HCT116 (cell line): ENCODE measurements around the gene DCAF15. TPM values are rescaled to one million over a fixed set of nuclear protein-coding genes. Genes with fewer than 3 reads are reported as not detected.
A peak's percentile ranks its signal among the peaks of the same experiment; 100 is the strongest.

Experiments used
- ATAC-seq: fragments of 200-7000 bp; cut with Tn5 transposase; 2 replicates; pipeline ENCODE4 v1.9.1; 2020; ENCODE audit warnings: mild to moderate bottlenecking, moderate library complexity
- BruUV-seq: library from RNA; stranded (reverse); fragments of 400-500 nt; replicated peaks from 2 replicates; lab custom pipeline; 2021; lab: Mats Ljungman, UMichigan
- CTCF ChIA-PET: fragments of 300-600 bp; sonication (Branson Sonifier 250); formaldehyde crosslinking; loops from one replicate; lab custom pipeline; 2021; ENCODE audit warnings: antibody characterized with exemption; lab: Charles Lee
- POLR2A ChIA-PET: fragments of 300-600, 350-600 bp; sonication (Branson Sonifier 250); formaldehyde crosslinking; loops from one replicate; lab custom pipeline; 2021; ENCODE audit warnings: antibody characterized with exemption; lab: Charles Lee
- RAD21 ChIA-PET, 2 experiments: fragments of 300-600 bp; sonication (Branson Sonifier 250); formaldehyde crosslinking; loops; one replicate each; lab custom pipeline; 2023; ENCODE audit warnings: low total read pairs in 2 of 2; ENCODE audit not compliant: uncharacterized antibody in 2 of 2, unreplicated experiment in 2 of 2, low non-redundant PET in 1 of 2; lab: Charles Lee
- DNase-seq: peaks from one replicate; pipeline ENCODE4 v3.0.0-alpha.2; 2010; ENCODE audit warnings: low read depth, low spot score
- H2AFZ ChIP-seq: fragments of 200-600 bp; shearing (Covaris generic), sonication (generic); 2 replicates; pipeline ENCODE4 v1.6.1; 2017; ENCODE audit warnings: low read depth, mixed run types, mixed read lengths, antibody characterized with exemption, low read length; ENCODE audit not compliant: poor library complexity, severe bottlenecking
- H3K27ac ChIP-seq: 2 replicates; pipeline ENCODE4 v1.5.1; 2012; ENCODE audit warnings: low read depth, low read length
- H3K27me3 ChIP-seq: fragments of 200-600 bp; sonication (generic); 2 replicates; pipeline ENCODE4 v1.6.1; 2016; ENCODE audit warnings: mixed run types, low read length, mixed read lengths; ENCODE audit not compliant: insufficient read depth
- H3K36me3 ChIP-seq, 2 experiments: fragments of 200-500 bp in 1 of 2; fragments of 200-600 bp in 1 of 2; sonication (Bioruptor generic) in 1 of 2; sonication (generic) in 1 of 2; 2 replicates each; pipeline versions ENCODE4 v1.5.1 to v1.6.1; 2014 to 2016; ENCODE audit warnings: low read length in 2 of 2, inconsistent platforms in 1 of 2, mixed read lengths in 1 of 2, mixed run types in 1 of 2; ENCODE audit not compliant: insufficient read depth in 2 of 2, control insufficient read depth in 1 of 2
- H3K4me1 ChIP-seq, 2 experiments: fragments of 200-600 bp in 1 of 2; sonication (generic) in 1 of 2; 2 replicates each; pipeline versions ENCODE4 v1.5.1 to v1.6.1; 2012 to 2017; ENCODE audit warnings: low read length in 2 of 2, inconsistent platforms in 1 of 2, mild to moderate bottlenecking in 1 of 2, mixed read lengths in 1 of 2, mixed run types in 1 of 2, moderate library complexity in 1 of 2; ENCODE audit not compliant: insufficient read depth in 2 of 2, control insufficient read depth in 1 of 2
- H3K4me2 ChIP-seq: fragments of 200-600 bp; sonication (generic); 2 replicates; pipeline ENCODE4 v1.6.1; 2017; ENCODE audit warnings: mixed run types, low read length, mixed read lengths
- H3K4me3 ChIP-seq, 2 experiments: fragments of 200-600 bp in 1 of 2; sonication (generic) in 1 of 2; replicated peaks in 1 of 2; 2 replicates each; pipeline ENCODE4 v1.5.1; 2011 to 2016; ENCODE audit warnings: low read length in 2 of 2, control low read depth in 1 of 2, low read depth in 1 of 2, mild to moderate bottlenecking in 1 of 2, mixed read lengths in 1 of 2, mixed run types in 1 of 2
- H3K79me2 ChIP-seq: fragments of 200-600 bp; sonication (generic); 2 replicates; pipeline ENCODE4 v1.6.1; 2017; ENCODE audit warnings: mild to moderate bottlenecking, mixed run types, low read length, moderate library complexity, mixed read lengths; ENCODE audit not compliant: insufficient read depth
- H3K9ac ChIP-seq: fragments of 200-600 bp; sonication (generic); 2 replicates; pipeline ENCODE4 v1.6.1; 2016; ENCODE audit warnings: low read length, mixed read lengths
- H3K9me2 ChIP-seq: fragments of 200-600 bp; sonication (generic), shearing (Covaris generic); 2 replicates; pipeline ENCODE4 v1.6.1; 2017; ENCODE audit warnings: mixed run types, mild to moderate bottlenecking, moderate library complexity; ENCODE audit not compliant: insufficient read depth
- H3K9me3 ChIP-seq, 2 experiments: fragments of 200-500 bp in 1 of 2; fragments of 200-600 bp in 1 of 2; sonication (Bioruptor generic) in 1 of 2; sonication (generic) in 1 of 2; 2 replicates each; pipeline ENCODE4 v1.6.1; 2014 to 2017; ENCODE audit warnings: low read length in 2 of 2, mixed read lengths in 2 of 2, inconsistent platforms in 1 of 2, low read depth in 1 of 2, mild to moderate bottlenecking in 1 of 2, mixed run types in 1 of 2, moderate library complexity in 1 of 2; ENCODE audit not compliant: control insufficient read depth in 1 of 2, insufficient read depth in 1 of 2
- H4K20me1 ChIP-seq: fragments of 200-600 bp; sonication (generic), shearing (Covaris generic); 2 replicates; pipeline ENCODE4 v1.6.1; 2017; ENCODE audit warnings: mixed run types, mild to moderate bottlenecking, moderate library complexity; ENCODE audit not compliant: insufficient read depth
- EGR1 ChIP-seq: IDR thresholded peaks from 2 replicates; pipeline ENCODE4 v1.6.1; 2012; ENCODE audit warnings: low read depth
- EZH2 ChIP-seq: fragments of 200-600 bp; sonication (generic); IDR thresholded peaks from 2 replicates; pipeline ENCODE4 v1.6.1; 2017; ENCODE audit warnings: antibody characterized with exemption, mixed run types
- EZH2phosphoT487 ChIP-seq: fragments of 200-600 bp; IDR thresholded peaks from 2 replicates; pipeline ENCODE4 v1.6.1; 2018; ENCODE audit warnings: antibody characterized with exemption, borderline replicate concordance
- MAX ChIP-seq: IDR thresholded peaks from 2 replicates; pipeline ENCODE4 v1.6.1; 2012
- POLR2A ChIP-seq: IDR thresholded peaks from 2 replicates; pipeline ENCODE4 v1.7.0; 2011; ENCODE audit warnings: borderline replicate concordance; ENCODE audit not compliant: insufficient read depth, insufficient read length; ENCODE audit errors: extremely low read depth
- RAD21 ChIP-seq: IDR thresholded peaks from 2 replicates; pipeline ENCODE4 v1.6.1; 2012; ENCODE audit warnings: low read depth, mild to moderate bottlenecking
- SIN3A ChIP-seq: IDR thresholded peaks from 2 replicates; pipeline ENCODE4 v1.6.1; 2012; ENCODE audit warnings: low read depth
- SP1 ChIP-seq: IDR thresholded peaks from 2 replicates; pipeline ENCODE4 v1.6.1; 2012; ENCODE audit warnings: low read depth
- TCF7L2 ChIP-seq: IDR thresholded peaks from 2 replicates; pipeline ENCODE4 v1.7.0; 2011; ENCODE audit warnings: borderline replicate concordance, inconsistent platforms; ENCODE audit not compliant: insufficient read depth, insufficient read length; ENCODE audit errors: extremely low read depth
- YY1 ChIP-seq: IDR thresholded peaks from 2 replicates; pipeline ENCODE4 v1.6.1; 2011; ENCODE audit warnings: low read length, low read depth, moderate library complexity, mild to moderate bottlenecking; ENCODE audit not compliant: insufficient replicate concordance; ENCODE audit errors: extremely low read depth
- ZBTB33 ChIP-seq: IDR thresholded peaks from 2 replicates; pipeline ENCODE4 v1.6.1; 2011; ENCODE audit warnings: mild to moderate bottlenecking, low read length, moderate library complexity; ENCODE audit not compliant: insufficient replicate concordance; ENCODE audit errors: extremely low read depth
- ZFX ChIP-seq: fragments of 450-650 bp; IDR thresholded peaks from 2 replicates; pipeline ENCODE4 v1.6.1; 2017
- intact Hi-C: fragments of 100-400 bp; cut with micrococcal nuclease; formaldehyde crosslinking; loops from 2 replicates; pipeline ENCODE4 v1.10.0; 2022
- total RNA-seq: library from RNA; stranded (reverse); gene quantifications from one replicate; pipeline ENCODE4 v1.2.1, GENCODE V29; 2021; ENCODE audit not compliant: unreplicated experiment
- TF ChIP-seq, protein P1 (sequence below): IDR thresholded peaks from 2 replicates; pipeline ENCODE4 v1.6.1; 2012

Gene DCAF15
- total RNA-seq, 1 experiment from 2014 or later, result 46.2 TPM

- Histone ChIP-seq H3K9me3 (no peaks in the 10 kb centered on the region), H3K9ac (no peak overlapping the region), H4K20me1 (no peaks in the 10 kb centered on the region), H3K4me2 (no peak overlapping the region), H2AFZ (no peak overlapping the region), H3K9me2 (no peaks in the 10 kb centered on the region), H3K79me2 (no peaks in the 10 kb centered on the region), H3K4me3 (no peak overlapping the region)
- ChIA-PET CTCF (no interaction called here), POLR2A (no interaction called here), RAD21 (no interaction called here)
- intact Hi-C loops, result no loop called here
- TF ChIP-seq ZFX (no peak), RAD21 (no peak), EGR1 (no peak), EZH2phosphoT487 (no peak), POLR2A (no peak), SIN3A (no peak), SP1 (no peak), ZBTB33 (no peak), EZH2 (no peak), YY1 (no peak), TCF7L2 (no peak), MAX (no peak)
- TF ChIP-seq, protein P1, sequence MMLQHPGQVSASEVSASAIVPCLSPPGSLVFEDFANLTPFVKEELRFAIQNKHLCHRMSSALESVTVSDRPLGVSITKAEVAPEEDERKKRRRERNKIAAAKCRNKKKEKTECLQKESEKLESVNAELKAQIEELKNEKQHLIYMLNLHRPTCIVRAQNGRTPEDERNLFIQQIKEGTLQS, result no peak
- TF ChIP-seq, all 23 proteins: peak for 0
- peaks cover 8 to 12% of the 10 kb centered on the region in 2 experiments; a peak in 3 of 4 replicates for H3K4me1 ChIP-seq
- no TSS peak for BruUV-seq
- 0 out of 4 replicates have a peak, but pooled peaks cover 0 to under 1% of the 10 kb centered on the region in 2 experiments for H3K36me3 ChIP-seq
- DNase-seq (no peak), ATAC-seq (peak; percentile 23)
- no peaks in the 10 kb centered on the region for H3K27me3 ChIP-seq
- no peak overlapping the region for H3K27ac ChIP-seq
Measured at GRCh38 chr19:13985771-13986347, 33.5 kb downstream of the DCAF15 start.
